Motor neuron (in vitro differentiated cells): ENCODE measurements around the gene DDX4. TPM values are rescaled to one million over a fixed set of nuclear protein-coding genes. Genes with fewer than 3 reads are reported as not detected.
"Not testable (repeated sequence)": the region's sequence is repeated elsewhere in the genome, so short reads cannot be mapped to it uniquely, and the experiment has no call there.

ENCODE experiments used
- ATAC-seq, 8 experiments: fragments of 200-7000 bp; cut with Tn5 transposase; replicated peaks in 6 of 8; 2 replicates each; pipeline ENCODE4 v1.8.0; 2021; ENCODE audit warnings: mild to moderate bottlenecking in 8 of 8, moderate library complexity in 8 of 8
- H3K27ac ChIP-seq, 2 donors: fragments of 250-450 bp; sonication (Bioruptor Pico); 2 replicates each; pipeline ENCODE4 v1.9.0; 2021; ENCODE audit warnings: antibody characterized with exemption in 2 of 2, mild to moderate bottlenecking in 2 of 2, moderate library complexity in 1 of 2
- H3K4me1 ChIP-seq, 2 donors: fragments of 250-450 bp; sonication (Bioruptor Pico); replicated peaks in 1 of 2; 2 replicates each; pipeline ENCODE4 v1.6.1; 2021; ENCODE audit warnings: antibody characterized with exemption in 2 of 2, mild to moderate bottlenecking in 2 of 2, moderate library complexity in 1 of 2
- H3K4me3 ChIP-seq, 5 donors: fragments of 250-450 bp; sonication (Bioruptor Pico); 2 replicates each; pipeline ENCODE4 v1.9.0; 2021; ENCODE audit warnings: antibody characterized with exemption in 5 of 5, mild to moderate bottlenecking in 5 of 5, moderate library complexity in 4 of 5
- WGBS, 10 experiments: fragments of 450-650 bp; shearing (Covaris generic); methylation state at CpG; one replicate each; pipeline ENCODE4 v1.0.0; 2022; 5-methylcytosine and 5-hydroxymethylcytosine counted together
- in situ Hi-C, 9 experiments: fragments of 400-800 bp; cut with MboI; loops; one replicate each; pipeline ENCODE4 v1.15.0; 2021; ENCODE audit warnings: low sequenced_read_pairs in 9 of 9, low pct_unique_long_range_greater_than_20kb in 2 of 9; ENCODE audit not compliant: unreplicated experiment in 9 of 9
- total RNA-seq, 8 experiments: library from RNA; unstranded; fragments of 300-600 nt; gene quantifications; 2 replicates each; pipeline versions ENCODE4 v1.2.3 to v1.2.4, GENCODE V29; 2022

Gene DDX4
- 1 to 10 TPM in 1 of 8 experiments, under 1 TPM in 3, not detected in 4; 0.05 to 1.1 (median 0.53) TPM for total RNA-seq

DNA sequence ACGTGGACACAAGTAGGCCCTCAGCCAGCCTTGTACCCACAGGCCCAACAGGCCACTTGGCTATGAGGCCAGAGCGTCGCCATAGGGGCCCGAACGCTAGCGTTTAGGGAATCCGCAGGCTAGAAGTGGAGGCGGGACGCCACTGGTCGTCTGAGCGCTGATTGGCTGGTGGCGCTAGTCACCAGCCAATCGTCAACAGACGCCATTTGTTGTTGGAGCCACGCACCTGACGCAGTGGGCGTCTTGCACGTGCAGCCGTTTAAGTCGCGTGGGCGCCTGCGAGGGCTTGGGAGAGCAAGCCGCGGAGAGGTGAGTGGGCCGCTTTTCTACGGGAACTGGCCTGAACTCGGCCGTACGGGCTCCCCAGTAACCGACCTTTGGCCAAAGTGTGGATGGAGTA is at the start of gene DDX4:
DDX4 (plus strand) TSS at position 269 of the 400 bp plus-strand sequence. CDS start 903 bp downstream, outside the sequence.
- Histone ChIP-seq H3K4me1 (no peaks in the 10 kb centered on the region), H3K4me3 (no peak within 1 kb of the TSS), H3K27ac (no peak within 1 kb of the TSS)
- 91 to 100% (median 96%) methylated on average over 2 to 17 of the region's 31 CpGs; no CpG with 5 or more reads in 2 of the 10 experiments for WGBS, 10 experiments
- ATAC-seq = no peak
- in situ Hi-C loops = no loop called here

DNA sequence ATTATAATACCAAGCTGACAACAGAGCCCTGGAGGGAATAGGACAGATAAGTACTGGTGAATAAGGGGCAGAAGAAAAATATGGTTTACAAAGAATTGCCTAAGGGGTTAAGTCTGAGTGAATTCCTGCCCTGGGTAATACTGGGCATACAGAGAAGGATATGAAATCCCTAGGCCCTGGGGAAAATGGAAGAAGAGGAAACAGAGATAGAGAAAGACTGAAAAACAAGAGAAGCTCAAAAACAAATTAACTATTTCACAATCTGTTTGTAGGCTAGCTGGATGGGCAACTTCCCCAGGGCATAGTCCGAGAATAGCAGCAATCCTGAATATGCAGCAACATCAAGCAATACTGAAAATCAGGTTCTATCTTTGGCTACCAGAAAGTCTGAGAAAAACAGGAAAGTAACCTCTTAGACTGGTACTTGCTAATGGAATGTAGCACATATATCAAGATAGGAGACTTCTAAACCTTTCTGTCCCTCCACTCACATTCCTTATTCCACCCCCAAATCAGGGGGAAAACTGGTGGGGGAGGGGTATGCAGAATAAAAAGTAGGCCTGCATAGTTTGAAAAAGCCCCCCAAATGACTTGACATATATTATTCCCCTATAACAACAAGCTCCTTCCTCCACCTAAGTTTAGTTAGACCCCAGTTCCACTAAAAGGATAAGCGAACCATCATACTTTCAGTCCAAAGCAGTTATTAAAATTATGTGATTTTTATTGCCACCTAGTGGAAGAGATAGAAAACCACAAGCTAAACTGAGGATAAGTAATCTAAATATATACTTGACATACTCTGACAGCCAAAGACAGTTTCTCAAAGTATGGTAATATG is 46.4 kb upstream of the DDX4 start:
- H3K27ac ChIP-seq = no peak overlapping the region
- in situ Hi-C loops = loop anchor here in 3 of 9 experiments (25.0 kb wide), 2 partner anchors 279 to 354 kb away; no protein-coding TSS in a partner anchor
- WGBS, 10 experiments = 0 to 100% (median 62%) methylated on average over 1 to 2 of the region's 2 CpGs; no CpG with 5 or more reads in 2 of the 10 experiments
- ATAC-seq = peak in 4 of 8 experiments; percentile 41 to 85 (median 78)
- H3K4me3 ChIP-seq = no peak overlapping the region
- H3K4me1 ChIP-seq = no peaks in the 10 kb centered on the region

DNA sequence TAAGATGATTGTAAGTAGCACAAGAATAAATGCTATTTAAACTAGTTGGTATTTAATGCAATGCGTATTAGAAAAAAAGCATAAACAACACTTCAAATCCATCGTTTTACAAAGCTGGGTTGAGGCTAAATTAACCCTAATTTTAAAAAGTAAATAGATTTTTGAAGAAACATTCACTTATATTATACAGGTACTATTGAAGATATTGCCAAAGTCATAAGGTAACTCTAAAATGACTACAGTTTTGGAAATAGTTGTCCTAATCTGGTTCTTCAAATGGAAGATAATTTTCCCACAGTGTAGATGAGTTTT is 45.8 kb upstream of the DDX4 start:
- H3K27ac ChIP-seq = no peak overlapping the region
- no peaks in the 10 kb centered on the region for H3K4me1 ChIP-seq
- WGBS, 10 experiments = 50 to 100% (median 85%) methylated on average over 1 to 2 of the region's 2 CpGs; no CpG with 5 or more reads in 1 of the 10 experiments
- in situ Hi-C loops = loop anchor here in 3 of 9 experiments (25.0 kb wide), 2 partner anchors 280 to 355 kb away; no protein-coding TSS in a partner anchor
- ATAC-seq = no peak
- H3K4me3 ChIP-seq = no peak overlapping the region

DNA sequence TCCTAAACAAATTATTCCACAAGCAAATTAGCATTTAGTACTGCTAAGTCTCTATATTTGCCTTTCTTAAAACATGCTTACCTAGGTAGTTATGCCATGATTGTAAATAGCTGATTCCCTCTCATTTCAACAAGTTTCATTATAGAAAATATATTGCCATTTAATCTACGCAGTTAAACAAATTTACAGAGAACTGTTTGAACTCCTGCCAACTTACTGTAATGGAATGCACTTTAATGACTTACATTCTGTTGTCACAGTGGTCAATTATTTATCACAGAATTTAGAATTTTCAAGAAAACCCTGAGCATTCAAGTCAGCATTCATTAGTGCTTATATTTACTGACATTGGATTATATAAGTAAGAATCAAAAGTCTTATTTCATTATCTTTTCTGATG is 45.4 kb upstream of the DDX4 start:
- no peak for ATAC-seq

DNA sequence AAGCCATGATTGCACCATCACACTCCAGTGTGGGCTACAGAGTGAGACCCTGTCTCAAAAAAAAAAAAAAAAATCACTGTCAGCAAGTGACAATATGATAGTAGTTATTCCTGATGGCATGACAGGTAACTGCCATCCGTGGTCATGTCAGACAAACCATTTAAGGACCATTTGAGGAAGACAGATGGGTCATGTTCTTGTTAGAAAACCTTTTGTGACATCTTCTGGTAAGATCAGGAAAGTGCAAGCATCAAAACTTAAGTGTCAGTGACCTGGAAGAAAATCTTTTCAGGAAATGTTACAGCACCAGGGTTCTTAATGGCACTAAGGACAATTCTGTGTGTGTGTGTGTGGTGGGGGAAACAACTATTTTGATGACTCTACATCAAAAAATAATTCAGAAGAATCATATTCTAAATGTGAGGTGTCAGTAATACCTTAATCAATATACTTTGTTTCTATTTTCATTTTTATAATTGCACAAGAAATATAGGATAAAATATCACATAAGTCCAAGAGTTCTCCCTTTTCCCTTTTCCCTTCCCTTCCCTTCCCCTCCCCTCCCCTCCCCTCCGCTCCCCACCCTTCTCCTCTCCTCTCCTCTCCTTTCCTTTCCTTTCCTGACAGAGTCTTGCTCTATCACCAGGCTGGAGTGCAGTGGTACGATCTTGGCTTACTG is 43.6 kb upstream of the DDX4 start:
- no peaks in the 10 kb centered on the region for H3K4me1 ChIP-seq
- H3K4me3 ChIP-seq = no peak overlapping the region
- in situ Hi-C loops = loop anchor here in 3 of 9 experiments (25.0 kb wide), 2 partner anchors 282 to 357 kb away; no protein-coding TSS in a partner anchor
- peak in 3 of 8 experiments; percentile 18 to 59 (median 25) for ATAC-seq
- H3K27ac ChIP-seq = no peak overlapping the region
- WGBS, 10 experiments = 0 to 40% (median 30%) methylated on average over 1 to 2 of the region's 3 CpGs; no CpG with 5 or more reads in 3 of the 10 experiments

More for the DNA sequence above, 45.4 kb upstream of the DDX4 start:
- Histone ChIP-seq H3K27ac (no peak overlapping the region), H3K4me3 (no peak overlapping the region), H3K4me1 (no peaks in the 10 kb centered on the region)
- in situ Hi-C loops = loop anchor here in 3 of 9 experiments (25.0 kb wide), 2 partner anchors 280 to 355 kb away; no protein-coding TSS in a partner anchor
- 0 to 87% (median 50%) methylated on average over 1 of the region's 1 CpG; no CpG with 5 or more reads in 3 of the 10 experiments for WGBS, 10 experiments

DNA sequence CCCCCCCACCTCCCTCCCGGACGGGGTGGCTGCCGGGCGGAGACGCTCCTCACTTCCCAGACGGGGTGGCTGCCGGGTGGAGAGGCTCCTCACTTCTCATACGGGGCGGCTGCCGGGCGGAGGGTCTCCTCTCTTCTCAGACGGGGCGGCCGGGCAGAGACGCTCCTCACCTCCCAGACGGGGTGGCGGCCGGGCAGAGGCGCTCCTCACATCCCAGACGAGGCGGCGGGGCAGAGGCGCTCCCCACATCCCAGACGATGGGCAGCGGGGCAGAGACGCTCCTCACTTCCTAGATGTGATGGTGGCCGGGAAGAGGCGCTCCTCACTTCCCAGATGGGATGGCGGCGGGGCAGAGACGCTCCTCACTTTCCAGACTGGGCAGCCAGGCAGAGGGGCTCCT is 41.2 kb upstream of the DDX4 start:
- WGBS, 10 experiments = no CpG with 5 or more reads among the region's 31 CpGs
- ATAC-seq, H3K4me1 ChIP-seq, H3K4me3 ChIP-seq, H3K27ac ChIP-seq: not testable (repeated sequence)
- in situ Hi-C loops = loop anchor here in 3 of 9 experiments (25.0 kb wide), 2 partner anchors 284 to 359 kb away; no protein-coding TSS in a partner anchor

DNA sequence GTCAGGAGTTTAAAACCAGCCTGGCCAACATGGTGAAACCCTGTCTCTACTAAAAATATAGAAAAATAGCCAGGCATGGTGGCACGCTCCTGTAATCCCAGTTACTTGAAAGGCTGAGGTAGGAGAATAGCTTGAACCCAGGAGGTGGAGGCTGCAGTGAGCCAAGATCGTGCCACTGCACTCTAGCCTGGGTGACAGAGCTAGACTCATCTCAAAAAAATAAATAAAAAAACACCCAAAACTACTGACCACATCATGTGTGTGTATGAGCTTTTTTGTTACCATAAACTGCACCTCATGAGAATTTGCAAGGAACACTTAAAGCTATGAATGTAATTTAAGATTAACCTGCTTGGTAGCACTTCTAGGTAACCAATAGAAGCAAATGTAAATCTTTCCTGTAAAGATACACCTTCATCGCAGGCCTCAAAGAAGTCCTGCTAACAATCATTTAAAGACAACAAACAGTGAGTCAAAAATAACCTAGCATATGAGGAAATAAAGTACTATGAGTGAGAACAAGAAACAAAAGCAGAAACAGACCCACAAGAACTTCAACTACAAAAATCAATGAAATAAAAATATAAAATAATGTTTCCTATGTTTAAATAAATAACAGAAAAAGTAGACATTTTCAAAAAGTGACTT is 38.7 kb upstream of the DDX4 start:
- ATAC-seq = no peak
- H3K4me1 ChIP-seq = no peaks in the 10 kb centered on the region
- H3K4me3 ChIP-seq = no peak overlapping the region
- 76 to 100% (median 92%) methylated on average over 1 to 3 of the region's 3 CpGs for WGBS, 10 experiments
- in situ Hi-C loops = loop anchor here in 3 of 9 experiments (25.0 kb wide), 2 partner anchors 287 to 362 kb away; no protein-coding TSS in a partner anchor
- H3K27ac ChIP-seq = no peak overlapping the region

DNA sequence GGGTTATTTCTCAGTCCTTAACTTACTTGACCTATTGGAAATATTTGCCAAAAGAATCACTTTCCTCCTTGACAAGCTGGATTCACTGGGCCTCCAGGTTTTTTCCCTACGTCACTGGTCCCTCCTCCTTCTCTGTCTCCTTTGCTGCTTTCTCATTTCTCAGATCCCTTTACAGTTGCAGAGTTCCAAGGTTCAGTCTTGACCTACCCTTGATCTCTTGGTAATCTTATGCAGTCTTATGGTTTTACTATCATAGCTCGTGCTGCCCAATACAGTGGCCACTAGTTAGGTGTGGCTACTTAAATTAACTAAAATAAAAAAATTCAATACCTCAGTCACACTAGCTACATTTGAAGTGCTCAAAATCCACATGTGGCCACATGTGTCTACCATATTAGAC is 37.1 kb upstream of the DDX4 start:
- Histone ChIP-seq H3K4me3 (no peak overlapping the region), H3K27ac (no peak overlapping the region), H3K4me1 (no peaks in the 10 kb centered on the region)
- ATAC-seq = no peak
- 70 to 100% (median 86%) methylated on average over 1 to 2 of the region's 2 CpGs; no CpG with 5 or more reads in 1 of the 10 experiments for WGBS, 10 experiments
- in situ Hi-C loops = loop anchor here in 1 of 9 experiments (25.0 kb wide), 1 partner anchor 212 kb away; no protein-coding TSS in a partner anchor

DNA sequence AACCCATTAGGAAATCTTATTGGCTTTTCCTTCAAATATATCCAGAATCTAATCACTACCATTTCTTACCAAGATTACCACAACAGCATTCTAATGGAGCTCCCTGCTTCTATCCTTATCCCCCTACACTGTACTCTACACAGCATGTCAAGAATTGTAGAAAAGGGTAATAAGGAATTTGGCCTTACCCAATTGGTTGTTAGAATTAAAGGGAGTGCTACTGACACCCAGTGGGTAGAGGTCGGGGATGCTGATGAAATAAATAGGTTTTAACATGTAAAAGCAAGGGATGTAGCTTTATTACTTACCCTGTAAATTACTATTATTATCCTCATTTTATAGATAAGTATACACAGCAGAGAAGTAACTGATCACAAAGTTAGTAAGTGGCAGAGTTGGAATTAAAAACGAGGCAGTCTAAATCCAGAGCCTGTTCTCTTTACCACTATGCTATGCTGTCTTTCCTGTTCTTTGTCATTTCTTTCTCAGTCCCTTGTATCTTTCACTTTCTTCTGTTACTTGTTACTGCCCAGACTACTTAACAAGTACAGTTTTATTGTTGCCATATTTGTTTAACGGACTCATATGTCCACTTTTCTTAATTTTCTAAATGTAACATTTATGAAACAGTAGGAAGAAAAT is 36.3 kb upstream of the DDX4 start:
- no peak overlapping the region for H3K4me3 ChIP-seq
- no peak overlapping the region for H3K27ac ChIP-seq
- H3K4me1 ChIP-seq = no peaks in the 10 kb centered on the region
- no peak for ATAC-seq
- 76 to 100% (median 90%) methylated on average over 1 to 3 of the region's 3 CpGs for WGBS, 10 experiments
- in situ Hi-C loops = loop anchor here in 1 of 9 experiments (25.0 kb wide), 1 partner anchor 211 kb away; no protein-coding TSS in a partner anchor

DNA sequence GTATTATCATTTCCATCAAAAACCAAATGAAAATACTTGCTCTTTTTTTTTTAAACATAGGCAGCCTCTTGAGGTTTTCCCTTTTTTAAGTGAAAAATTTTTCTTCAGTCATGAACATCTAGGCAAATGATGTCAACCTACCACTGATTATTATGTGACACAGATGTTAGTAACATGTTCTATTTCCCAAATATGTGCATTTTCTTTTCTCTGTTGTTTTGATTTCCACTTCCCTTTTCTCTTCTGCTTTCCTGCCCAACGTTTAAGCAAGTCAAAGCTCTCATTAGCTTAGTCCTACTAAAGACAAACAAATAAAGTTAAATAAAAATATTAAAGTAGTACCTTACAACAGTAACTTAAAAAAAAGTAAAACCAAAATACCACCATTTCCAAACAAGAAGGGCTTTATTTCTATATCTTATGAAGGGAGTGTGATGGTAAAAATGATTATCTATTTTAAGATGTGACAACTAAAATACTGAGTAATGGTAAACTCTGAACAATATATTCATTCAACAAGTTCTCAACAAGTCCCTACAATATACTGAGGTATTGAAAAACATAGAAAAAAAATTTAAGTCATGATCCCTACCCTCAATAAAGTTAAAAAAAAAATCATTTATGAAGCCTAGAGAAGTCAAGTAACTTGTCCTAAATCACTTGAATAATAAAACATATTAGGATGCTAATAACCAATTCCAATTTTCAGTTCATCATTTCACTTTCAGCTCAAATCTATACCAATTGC is 35.1 kb upstream of the DDX4 start:
- Histone ChIP-seq H3K27ac (no peak overlapping the region), H3K4me1 (no peaks in the 10 kb centered on the region), H3K4me3 (no peak overlapping the region)
- WGBS, 10 experiments = 0 to 100% (median 71%) methylated on average over 1 of the region's 1 CpG; no CpG with 5 or more reads in 1 of the 10 experiments
- ATAC-seq = no peak
- in situ Hi-C loops = loop anchor here in 1 of 9 experiments (25.0 kb wide), 1 partner anchor 210 kb away; no protein-coding TSS in a partner anchor

DNA sequence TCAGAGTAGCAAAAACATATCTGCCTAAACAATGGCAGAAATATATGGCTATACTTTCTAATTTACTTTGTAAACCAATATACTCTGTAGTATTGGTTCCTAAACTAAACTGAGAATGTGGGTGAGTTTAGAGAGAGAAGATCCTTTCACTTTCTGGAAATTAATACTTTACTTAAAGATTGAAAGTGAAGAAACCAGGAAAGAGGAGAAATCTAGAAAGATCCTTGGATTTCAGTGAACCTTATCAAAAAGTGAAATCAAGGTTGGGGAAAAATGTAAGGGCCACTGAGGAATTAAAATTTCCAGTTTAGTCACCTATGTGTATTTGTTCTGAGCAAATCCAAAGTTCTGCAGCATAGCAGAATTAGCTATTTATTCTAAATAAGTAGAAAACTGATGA is 31.6 kb upstream of the DDX4 start:
- Histone ChIP-seq H3K4me1 (peaks cover 4% of the 10 kb centered on the region in 2 donors), H3K27ac (no peak overlapping the region), H3K4me3 (no peak overlapping the region)
- in situ Hi-C loops = loop anchor here in 1 of 9 experiments (25.0 kb wide), 1 partner anchor 206 kb away; no protein-coding TSS in a partner anchor
- no peak for ATAC-seq
